Gastroesophageal sphincter (tissue), 3 donors: ENCODE data around the gene SPACA7.

ENCODE experiments used
- CTCF ChIP-seq, 4 experiments: fragments of 200-600 bp in 2 of 4; fragments of 450-650 bp in 2 of 4; sonication (generic) in 1 of 4; IDR thresholded peaks; one replicate each; pipeline ENCODE4 v1.5.1; 2017 to 2019; ENCODE audit warnings: antibody characterized with exemption in 4 of 4, mild to moderate bottlenecking in 2 of 4, moderate library complexity in 2 of 4
- EP300 ChIP-seq: sonication (generic); formaldehyde crosslinking; IDR thresholded peaks from one replicate; pipeline ENCODE4 v1.6.1; 2017; ENCODE audit warnings: antibody characterized with exemption, mild to moderate bottlenecking
- POLR2A ChIP-seq, 2 donors: fragments of 450-650 bp; IDR thresholded peaks; one replicate each; pipeline ENCODE4 v1.6.1; 2017; ENCODE audit warnings: antibody characterized with exemption in 2 of 2, mild to moderate bottlenecking in 2 of 2, moderate library complexity in 1 of 2
- POLR2AphosphoS5 ChIP-seq: sonication (generic); formaldehyde crosslinking; IDR thresholded peaks from one replicate; pipeline ENCODE4 v1.6.1; 2017; ENCODE audit warnings: antibody characterized with exemption

- TF ChIP-seq EP300 (no peak), POLR2AphosphoS5 (no peak), POLR2A (IDR thresholded peaks at IDR 0.05) (no peak), CTCF (IDR thresholded peaks at IDR 0.05) (no peak)
Measured at GRCh38 chr13:112397108-112397507, 21.0 kb downstream of the SPACA7 start.
